Activated CD4-positive, alpha-beta memory T cell treated with anti-CD3 and anti-CD28 coated beads, Interleukin-2, amount 10 ng/mL, durations not matched to agents 7 days and 5 days (primary cell): ENCODE data around the gene VPS33A. TPM values are rescaled to one million over a fixed set of nuclear protein-coding genes. Genes with fewer than 3 reads are reported as not detected.

Experiments
- CTCF ChIA-PET: fragments of 350-600 bp; sonication (Branson Sonifier 250); formaldehyde crosslinking; loops from one replicate; lab custom pipeline; 2021; ENCODE audit warnings: antibody characterized with exemption, inconsistent platforms; lab: Charles Lee
- POLR2A ChIA-PET: fragments of 350-600 bp; sonication (Branson Sonifier 250); formaldehyde crosslinking; loops from one replicate; lab custom pipeline; 2021; ENCODE audit warnings: antibody characterized with exemption; lab: Charles Lee
- DNase-seq: peaks from one replicate; pipeline ENCODE4 v3.0.0-alpha.2; 2020
- H3K27ac Mint-ChIP-seq: one replicate; pipeline ENCODE4 v1.8.0; 2021; ENCODE audit warnings: mild to moderate bottlenecking, mixed read lengths
- H3K27me3 Mint-ChIP-seq: one replicate; pipeline ENCODE4 v1.8.0; 2021; ENCODE audit warnings: mixed read lengths
- H3K36me3 Mint-ChIP-seq: one replicate; pipeline ENCODE4 v1.8.0; 2021; ENCODE audit warnings: low read depth, mixed read lengths
- H3K4me1 Mint-ChIP-seq: one replicate; pipeline ENCODE4 v1.8.0; 2021; ENCODE audit warnings: mixed read lengths
- H3K4me3 Mint-ChIP-seq: one replicate; pipeline ENCODE4 v1.8.0; 2021; ENCODE audit warnings: mild to moderate bottlenecking, mixed read lengths
- H3K9me3 Mint-ChIP-seq: one replicate; pipeline ENCODE4 v1.8.0; 2021; ENCODE audit warnings: mixed read lengths
- total RNA-seq, 2 experiments: library from RNA; stranded (reverse); gene quantifications; one replicate each; pipeline ENCODE4 v1.2.3, GENCODE V29; 2021

The VPS33A gene
- total RNA-seq, 2 experiments from 2014 or later: 29.8 to 30.6 TPM

- no peaks in the 10 kb centered on the region for H3K27me3 Mint-ChIP-seq
- peak overlapping the region; percentile 70 for H3K4me3 Mint-ChIP-seq
- H3K36me3 Mint-ChIP-seq: peaks cover 27% of the 10 kb centered on the region
- H3K4me1 Mint-ChIP-seq: peaks cover 31% of the 10 kb centered on the region
- ChIA-PET CTCF (interaction anchor here (1.0 to 2.3 kb wide), 3 partner anchors 12 to 91 kb away, joined by 4 to 14 read pairs (median 5); no protein-coding TSS in a partner anchor), POLR2A (interaction anchor here (0.8 to 3.7 kb wide), 12 partner anchors 12 to 1356 kb away, joined by 3 to 86 read pairs (median 4); partner anchors contain the start of genes DDX55, DIABLO, KNTC1 and RSRC2)
- no peak for DNase-seq
- H3K27ac Mint-ChIP-seq: peak overlapping the region; percentile 96
- no peaks in the 10 kb centered on the region for H3K9me3 Mint-ChIP-seq
Observed at GRCh38 chr12:122245553-122245952, 20.7 kb downstream of the VPS33A start.

- H3K27ac Mint-ChIP-seq: peak overlapping the region; percentile 96
- peaks cover 31% of the 10 kb centered on the region for H3K4me1 Mint-ChIP-seq
- peak overlapping the region; percentile 70 for H3K4me3 Mint-ChIP-seq
- peaks cover 30% of the 10 kb centered on the region for H3K36me3 Mint-ChIP-seq
- DNase-seq: peak; percentile 49
- POLR2A ChIA-PET: interaction anchor here (0.7 to 3.7 kb wide), 18 partner anchors 8 to 1357 kb away, joined by 3 to 86 read pairs (median 4); partner anchors contain the start of genes DDX55, DIABLO, KNTC1 and RSRC2
- H3K27me3 Mint-ChIP-seq: no peaks in the 10 kb centered on the region
- CTCF ChIA-PET: interaction anchor here (0.8 to 2.3 kb wide), 10 partner anchors 11 to 450 kb away, joined by 3 to 20 read pairs (median 4); partner anchors contain the start of genes CFAP251 and DIABLO
- no peaks in the 10 kb centered on the region for H3K9me3 Mint-ChIP-seq
Observed at GRCh38 chr12:122244565-122245371, 21.5 kb downstream of the VPS33A start.

GRCh38 chr12:122243965-122244364 is 22.3 kb downstream of the VPS33A start:
- Mint-ChIP-seq H3K27me3 (no peaks in the 10 kb centered on the region), H3K4me1 (peaks cover 31% of the 10 kb centered on the region), H3K36me3 (peaks cover 24% of the 10 kb centered on the region), H3K27ac (peak overlapping the region; percentile 96), H3K4me3 (peak overlapping the region; percentile 70), H3K9me3 (no peaks in the 10 kb centered on the region)
- peak; percentile 39 for DNase-seq
- POLR2A ChIA-PET: interaction anchor here (0.8 to 3.7 kb wide), 12 partner anchors 8 to 1358 kb away, joined by 3 to 86 read pairs (median 4); partner anchors contain the start of genes DDX55, DIABLO, KNTC1 and RSRC2
- CTCF ChIA-PET: interaction anchor here (1.4 to 2.3 kb wide), 4 partner anchors 18 to 449 kb away, joined by 4 to 20 read pairs (median 9); partner anchors contain the start of genes CFAP251 and DIABLO

GRCh38 chr12:122238861-122239260 is 27.4 kb downstream of the VPS33A start:
- POLR2A ChIA-PET: interaction anchor here (0.5 kb wide), 1 partner anchor 343 kb away, joined by 3 read pairs; no protein-coding TSS in a partner anchor
- H3K27ac Mint-ChIP-seq: no peak overlapping the region

DNA sequence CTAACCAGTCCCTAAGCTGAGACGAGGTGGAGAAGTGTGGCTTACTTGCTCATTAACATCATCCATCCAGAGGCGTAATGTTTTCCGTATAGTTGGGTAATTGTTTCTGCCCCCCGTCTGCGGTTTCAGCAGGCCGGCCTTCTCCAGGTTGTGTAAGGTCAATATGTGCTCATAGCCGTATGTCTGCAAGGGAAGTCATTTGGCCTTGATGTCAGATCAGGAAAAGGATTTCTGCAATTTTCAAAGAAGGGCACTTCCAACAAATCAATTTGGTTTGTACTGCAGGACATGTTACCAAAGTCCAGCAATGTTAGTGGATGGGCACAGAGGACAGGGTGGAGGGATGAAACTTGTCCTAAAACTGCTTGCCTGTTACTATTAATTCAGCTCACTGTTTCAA is 30.6 kb downstream of the VPS33A start:
- H3K36me3 Mint-ChIP-seq: peaks cover 47% of the 10 kb centered on the region
- no peak overlapping the region for H3K4me3 Mint-ChIP-seq
- no peak for DNase-seq
- no peak overlapping the region for H3K27ac Mint-ChIP-seq
- no peaks in the 10 kb centered on the region for H3K27me3 Mint-ChIP-seq
- H3K9me3 Mint-ChIP-seq: no peaks in the 10 kb centered on the region
- ChIA-PET CTCF (no interaction called here), POLR2A (interaction anchor here (1.2 kb wide), 1 partner anchor 9 kb away, joined by 4 read pairs; no protein-coding TSS in a partner anchor)
- peaks cover 2% of the 10 kb centered on the region for H3K4me1 Mint-ChIP-seq

More at GRCh38 chr12:122238861-122239260, 27.4 kb downstream of the VPS33A start:
- H3K27me3 Mint-ChIP-seq: no peaks in the 10 kb centered on the region
- DNase-seq: no peak
- H3K4me3 Mint-ChIP-seq: no peak overlapping the region
- no peaks in the 10 kb centered on the region for H3K9me3 Mint-ChIP-seq
- peaks cover 36% of the 10 kb centered on the region for H3K36me3 Mint-ChIP-seq
- CTCF ChIA-PET: interaction anchor here (0.6 kb wide), 1 partner anchor 20 kb away, joined by 3 read pairs; no protein-coding TSS in a partner anchor
- H3K4me1 Mint-ChIP-seq: peaks cover 13% of the 10 kb centered on the region

DNA sequence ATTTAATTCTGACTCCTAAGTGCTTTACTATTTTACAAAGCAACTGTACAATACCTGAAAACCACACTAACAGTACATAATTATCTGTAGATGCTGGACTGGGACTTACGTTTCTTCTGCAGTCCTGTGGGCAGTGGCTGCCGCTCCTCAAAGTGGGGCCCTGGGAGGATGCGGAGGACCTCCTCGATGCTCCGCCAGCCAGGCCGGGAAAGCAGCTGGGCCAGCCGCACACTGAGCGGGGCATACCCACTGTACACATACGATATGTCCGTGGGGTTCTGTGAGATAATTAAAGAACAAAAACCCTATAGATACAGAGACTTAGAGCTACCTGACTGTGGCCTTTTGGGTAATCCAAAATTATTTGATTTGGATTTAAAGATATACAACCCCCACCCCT is 33.6 kb downstream of the VPS33A start:
- Mint-ChIP-seq H3K36me3 (peaks cover 35% of the 10 kb centered on the region), H3K4me1 (peaks cover 8% of the 10 kb centered on the region), H3K9me3 (no peaks in the 10 kb centered on the region), H3K27ac (no peak overlapping the region), H3K27me3 (no peaks in the 10 kb centered on the region), H3K4me3 (no peak overlapping the region)
- DNase-seq: no peak
- POLR2A ChIA-PET: interaction anchor here (1.5 kb wide), 1 partner anchor 9 kb away, joined by 3 read pairs; no protein-coding TSS in a partner anchor
- CTCF ChIA-PET: interaction anchor here (1.5 kb wide), 1 partner anchor 12 kb away, joined by 4 read pairs; no protein-coding TSS in a partner anchor

DNA sequence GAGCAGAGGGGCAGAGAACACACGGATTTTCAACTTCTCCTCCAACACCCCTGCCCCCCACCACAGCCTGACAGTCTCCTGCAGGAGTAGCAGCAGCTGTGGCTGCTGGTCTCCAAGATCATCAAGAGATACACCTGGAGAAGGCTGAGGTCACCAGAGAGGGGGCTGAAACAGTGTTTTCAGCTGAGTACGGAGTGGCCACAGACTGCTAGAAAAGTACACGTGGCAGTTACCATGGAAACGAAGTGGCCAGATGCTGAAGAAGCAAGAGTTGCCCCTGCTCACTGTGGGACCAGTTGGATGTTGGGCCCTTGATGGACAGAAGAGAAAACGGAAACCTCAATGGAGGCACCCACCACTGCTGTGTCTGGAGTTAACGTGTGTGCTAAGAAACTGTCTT is 35.5 kb downstream of the VPS33A start:
- Mint-ChIP-seq H3K4me1 (peaks cover 22% of the 10 kb centered on the region), H3K9me3 (no peaks in the 10 kb centered on the region), H3K4me3 (no peak overlapping the region), H3K27ac (no peak overlapping the region), H3K27me3 (no peaks in the 10 kb centered on the region), H3K36me3 (peaks cover 29% of the 10 kb centered on the region)
- CTCF ChIA-PET: interaction anchor here (1.9 kb wide), 1 partner anchor 14 kb away, joined by 4 read pairs; no protein-coding TSS in a partner anchor
- DNase-seq: no peak
- POLR2A ChIA-PET: no interaction called here

DNA sequence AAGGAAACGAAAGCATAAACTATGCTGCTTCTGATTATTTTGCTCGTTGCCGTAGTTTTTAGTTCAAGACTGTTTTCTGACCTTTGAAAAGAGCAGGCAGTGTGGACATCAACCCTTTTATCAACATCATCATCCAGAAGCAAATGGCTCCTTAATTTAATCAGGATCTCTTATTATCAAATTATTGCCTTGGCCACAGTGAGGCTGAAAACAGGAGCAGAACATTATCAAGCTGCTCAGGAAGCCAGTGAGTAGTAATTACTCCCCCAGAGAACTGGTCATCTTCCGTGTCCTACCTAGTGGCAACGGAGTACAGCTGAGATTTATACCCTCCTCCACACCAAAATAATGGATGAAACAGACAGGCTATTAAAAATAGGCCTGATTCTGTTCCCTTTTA is 38.2 kb downstream of the VPS33A start:
- POLR2A ChIA-PET: interaction anchor here (4.2 kb wide), 1 partner anchor 17 kb away, joined by 86 read pairs; no protein-coding TSS in a partner anchor
- CTCF ChIA-PET: interaction anchor here (3.6 to 3.8 kb wide), 2 partner anchors 16 to 38 kb away, joined by 20 to 24 read pairs; partner anchors contain the start of gene VPS33A
- Mint-ChIP-seq H3K4me1 (peaks cover 39% of the 10 kb centered on the region), H3K4me3 (peak overlapping the region; percentile 84), H3K36me3 (peaks cover 31% of the 10 kb centered on the region), H3K27me3 (no peaks in the 10 kb centered on the region), H3K27ac (peak overlapping the region; percentile 41), H3K9me3 (no peaks in the 10 kb centered on the region)
- DNase-seq: no peak

DNA sequence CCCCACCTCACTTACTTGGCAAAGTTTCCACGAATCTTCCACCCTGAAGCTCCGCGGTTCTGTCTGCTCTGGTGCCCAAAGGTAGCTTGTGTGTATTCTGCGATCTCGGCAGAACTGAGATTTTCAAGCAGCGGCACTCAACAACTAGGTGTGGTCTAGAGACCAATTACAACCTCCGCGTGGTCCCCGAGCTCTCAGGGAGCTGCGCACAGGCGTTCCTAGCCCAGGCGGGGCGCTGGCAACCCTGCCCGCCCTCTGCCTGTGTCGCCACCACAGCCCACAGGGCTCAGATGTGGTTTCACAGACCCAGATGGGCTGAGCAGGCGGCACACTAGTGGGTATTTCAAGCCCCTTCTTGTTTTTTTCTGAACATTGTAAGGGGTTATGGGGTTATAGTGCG is 39.0 kb downstream of the VPS33A start:
- DNase-seq: peak; percentile 45
- Mint-ChIP-seq H3K9me3 (no peaks in the 10 kb centered on the region), H3K27ac (no peak overlapping the region), H3K4me1 (peaks cover 43% of the 10 kb centered on the region), H3K27me3 (no peaks in the 10 kb centered on the region), H3K36me3 (peaks cover 32% of the 10 kb centered on the region), H3K4me3 (peak overlapping the region; percentile 84)
- ChIA-PET CTCF (interaction anchor here (0.6 to 3.8 kb wide), 3 partner anchors 17 to 39 kb away, joined by 4 to 24 read pairs (median 20); partner anchors contain the start of gene VPS33A), POLR2A (interaction anchor here (1.1 to 5.1 kb wide), 4 partner anchors 13 to 40 kb away, joined by 5 to 86 read pairs (median 32); partner anchors contain the start of gene VPS33A)

DNA sequence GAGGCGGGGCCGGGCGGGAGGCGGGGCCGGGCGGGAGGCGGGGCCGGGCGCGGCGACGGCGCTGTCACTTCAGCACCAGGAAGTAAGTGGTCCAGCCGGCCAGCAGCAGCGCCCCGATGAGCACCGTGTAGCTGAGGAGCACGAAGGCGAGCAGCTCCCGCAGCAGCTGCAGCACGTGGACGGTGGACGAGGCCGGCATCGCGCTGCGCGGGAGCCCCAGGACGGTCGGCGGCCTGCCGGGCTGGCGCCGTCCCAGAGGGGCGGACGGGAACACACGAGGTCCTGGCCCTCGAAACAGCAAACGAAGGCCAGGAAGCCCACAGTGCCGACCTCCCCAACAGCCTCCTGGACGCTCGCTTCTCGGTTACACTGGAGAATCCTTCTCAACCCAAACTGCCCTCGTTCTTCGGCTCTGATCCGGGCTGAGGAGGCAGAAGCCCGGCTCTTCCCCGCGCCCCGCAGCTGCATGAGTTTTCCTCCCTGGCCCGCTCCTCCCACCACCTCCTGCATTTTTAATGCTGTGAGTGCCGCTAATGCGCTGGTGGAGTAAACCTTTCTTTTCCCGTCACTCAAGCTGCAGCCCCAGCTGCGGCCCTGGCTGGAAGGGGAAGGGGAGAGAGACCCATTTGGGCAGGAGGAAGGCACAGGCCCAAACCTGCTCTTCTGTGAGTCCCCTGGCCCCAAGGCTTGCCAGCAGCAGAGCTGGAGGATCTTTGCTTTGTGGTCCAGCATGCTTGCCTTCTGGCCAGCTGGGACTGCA is 39.7 kb downstream of the VPS33A start:
- no peak overlapping the region for H3K27ac Mint-ChIP-seq
- H3K27me3 Mint-ChIP-seq: no peaks in the 10 kb centered on the region
- peaks cover 43% of the 10 kb centered on the region for H3K4me1 Mint-ChIP-seq
- CTCF ChIA-PET: interaction anchor here (0.6 to 3.8 kb wide), 7 partner anchors 11 to 432 kb away, joined by 3 to 24 read pairs (median 4); partner anchors contain the start of gene VPS33A
- H3K36me3 Mint-ChIP-seq: peaks cover 33% of the 10 kb centered on the region
- H3K9me3 Mint-ChIP-seq: no peaks in the 10 kb centered on the region
- no peak for DNase-seq
- peak overlapping the region; percentile 84 for H3K4me3 Mint-ChIP-seq
- POLR2A ChIA-PET: interaction anchor here (0.6 to 5.1 kb wide), 16 partner anchors 8 to 826 kb away, joined by 3 to 86 read pairs (median 4); partner anchors contain the start of genes B3GNT4, RNF34, TMEM120B and VPS33A

GRCh38 chr12:122225683-122226365 is 40.5 kb downstream of the VPS33A start, which contains the start of gene DIABLO:
Gene DIABLO (minus strand): TSS chr12:122226052. CDS start chr12:122226014, 38 bp downstream.
- Mint-ChIP-seq H3K4me1 (peaks cover 41% of the 10 kb centered on the region), H3K27me3 (no peaks in the 10 kb centered on the region), H3K36me3 (peaks cover 33% of the 10 kb centered on the region), H3K27ac (peak within 1 kb of the TSS; percentile 86), H3K4me3 (peak within 1 kb of the TSS; percentile 84), H3K9me3 (no peaks in the 10 kb centered on the region)
- CTCF ChIA-PET: interaction anchor here (0.7 to 3.8 kb wide), 7 partner anchors 12 to 432 kb away, joined by 3 to 24 read pairs (median 4); partner anchors contain the start of gene VPS33A
- DNase-seq: peak; percentile 100
- POLR2A ChIA-PET: interaction anchor here (0.6 to 5.1 kb wide), 17 partner anchors 9 to 826 kb away, joined by 3 to 86 read pairs (median 4); partner anchors contain the start of genes B3GNT4, RNF34, TMEM120B and VPS33A
